AG20443 (cell line): ENCODE results near the gene SH3GLB2.
A peak's percentile ranks its signal among the peaks of the same experiment; 100 is the strongest.
"Not testable (repeated sequence)": the region's sequence is repeated elsewhere in the genome, so short reads cannot be mapped to it uniquely, and the experiment has no call there.

Experiments
- DNase-seq: peaks from one replicate; pipeline ENCODE4 v3.0.0; 2012; ENCODE audit warnings: low spot score, mixed read lengths

The SH3GLB2 gene

DNA sequence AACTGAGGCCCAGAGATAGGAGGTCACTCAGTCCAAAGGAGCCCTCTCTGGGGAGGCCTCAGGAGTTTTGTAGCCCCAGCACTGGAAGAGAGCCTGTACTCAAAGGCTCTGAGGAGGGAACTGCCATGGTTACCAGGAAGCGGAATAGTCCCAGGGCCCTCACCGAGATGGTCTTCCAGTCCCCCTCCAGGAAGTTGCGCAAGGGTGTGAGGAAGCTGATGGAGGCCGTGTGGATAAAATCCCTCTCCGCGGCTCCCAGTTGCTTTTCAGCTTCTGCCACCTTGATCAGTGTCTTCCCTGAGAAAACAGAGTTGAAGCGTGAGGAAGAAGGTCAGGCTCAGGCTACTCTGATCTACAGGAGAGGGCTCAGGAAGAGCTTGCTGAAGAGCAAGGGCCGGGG lies 13.5 kb downstream of the SH3GLB2 start:
- no peak for DNase-seq

DNA sequence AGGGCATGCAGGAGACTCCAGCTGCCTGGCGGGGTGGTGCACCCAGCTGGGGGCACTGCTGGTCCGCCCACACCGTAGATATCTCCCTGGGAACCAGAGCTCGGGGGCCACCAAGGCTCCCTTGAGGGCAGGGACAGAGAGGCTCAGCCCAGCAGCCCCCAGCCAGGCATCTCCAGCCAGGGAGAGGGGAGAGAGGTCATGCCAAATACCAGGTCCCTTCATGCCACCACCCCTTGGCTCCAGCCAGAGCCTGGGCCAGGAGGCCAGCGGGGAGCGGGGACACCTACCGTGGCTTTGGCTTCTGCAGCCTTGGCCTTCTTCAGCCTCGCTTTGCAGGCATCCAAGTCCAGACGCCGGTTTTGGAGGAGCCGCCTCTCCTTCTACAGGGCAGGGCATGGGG lies 14.0 kb downstream of the SH3GLB2 start:
- no peak for DNase-seq

DNA sequence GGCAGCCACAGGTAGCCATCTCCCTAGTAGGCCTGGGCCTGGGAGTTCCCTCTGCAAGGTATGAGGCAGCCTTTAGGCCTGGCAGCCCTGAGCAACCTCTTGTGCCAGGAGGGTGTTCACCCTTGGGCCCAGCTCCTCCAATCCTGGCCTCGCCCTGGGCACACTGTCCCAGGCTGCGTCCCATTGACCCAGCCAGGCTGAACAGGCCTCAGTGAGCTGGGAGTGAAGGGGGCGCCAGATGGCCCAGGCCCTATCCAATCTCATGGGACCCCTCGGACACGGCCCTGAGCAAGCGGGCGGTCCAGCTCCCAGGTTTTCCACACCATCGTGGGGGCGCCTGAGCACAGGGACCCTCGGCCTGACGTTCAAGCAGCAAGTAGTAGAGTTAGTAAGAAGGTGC lies 14.5 kb downstream of the SH3GLB2 start:
- DNase-seq = no peak

DNA sequence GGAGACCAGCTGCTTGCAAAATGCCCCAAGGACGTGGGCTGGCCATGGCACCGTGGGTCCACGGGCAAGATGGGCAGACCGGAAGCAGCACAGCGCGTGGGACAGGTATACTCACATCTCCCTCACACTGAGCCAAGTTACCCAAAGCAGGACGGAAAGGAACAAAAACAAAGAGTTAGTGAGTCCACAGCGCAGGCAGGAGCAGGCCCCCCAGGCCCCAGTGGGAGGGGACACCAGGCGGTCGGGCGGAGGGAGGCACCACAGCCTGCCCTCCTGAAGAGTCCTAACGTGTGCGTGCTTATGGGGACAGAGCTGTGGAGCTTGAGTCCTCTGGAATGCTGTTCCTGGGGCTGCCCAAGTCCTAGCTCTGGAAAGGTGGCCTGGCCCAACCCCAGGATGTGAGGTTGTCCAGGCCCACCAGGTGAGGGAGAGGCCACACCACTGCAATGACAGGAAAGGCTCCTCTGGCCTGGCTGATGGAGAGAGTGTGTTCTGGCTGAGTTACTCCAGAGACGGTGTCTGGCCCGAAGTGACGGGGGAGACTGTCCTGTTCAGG lies 15.2 kb downstream of the SH3GLB2 start:
- DNase-seq = no peak

DNA sequence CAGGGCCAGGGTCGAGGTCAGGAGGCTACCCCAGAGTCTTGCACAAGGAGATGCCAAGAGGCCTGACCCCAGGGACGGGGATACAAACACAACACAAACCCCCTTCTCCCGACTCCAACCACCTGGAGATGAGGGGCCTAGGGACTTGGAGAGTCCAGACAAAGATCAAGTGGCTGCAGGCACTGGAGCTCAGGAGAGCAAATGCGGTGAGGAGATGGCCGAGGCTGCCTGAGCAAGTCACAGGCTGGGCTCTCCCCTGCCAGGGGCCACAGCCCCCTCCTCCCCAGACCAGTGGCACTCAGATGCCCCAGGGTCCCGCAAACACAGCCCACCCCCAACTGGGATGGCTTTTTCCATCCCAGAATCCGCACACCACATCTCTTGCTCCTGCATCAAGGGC lies 15.8 kb downstream of the SH3GLB2 start:
- DNase-seq = no peak

DNA sequence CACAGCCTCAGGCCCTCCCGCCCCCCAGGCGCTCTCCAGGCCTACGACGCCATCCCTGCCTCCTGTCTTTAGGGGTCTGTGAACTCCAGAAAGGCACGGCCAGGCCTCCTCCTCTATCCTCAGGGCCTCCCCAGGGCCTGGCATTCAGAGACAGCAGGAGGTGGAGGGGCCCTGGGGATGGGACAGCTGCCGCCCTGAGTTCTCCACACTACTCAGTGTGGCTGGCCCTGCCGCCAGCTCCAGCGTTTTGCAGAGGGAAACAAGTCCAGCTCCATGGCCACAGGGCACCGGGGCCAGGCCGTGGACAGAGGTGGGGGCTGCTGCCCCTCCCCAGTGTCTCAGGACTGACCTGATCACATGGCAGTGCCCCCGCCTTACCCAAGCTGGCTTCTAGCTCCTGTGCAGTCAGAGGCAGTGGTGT lies 16.4 kb downstream of the SH3GLB2 start:
- DNase-seq = no peak

DNA sequence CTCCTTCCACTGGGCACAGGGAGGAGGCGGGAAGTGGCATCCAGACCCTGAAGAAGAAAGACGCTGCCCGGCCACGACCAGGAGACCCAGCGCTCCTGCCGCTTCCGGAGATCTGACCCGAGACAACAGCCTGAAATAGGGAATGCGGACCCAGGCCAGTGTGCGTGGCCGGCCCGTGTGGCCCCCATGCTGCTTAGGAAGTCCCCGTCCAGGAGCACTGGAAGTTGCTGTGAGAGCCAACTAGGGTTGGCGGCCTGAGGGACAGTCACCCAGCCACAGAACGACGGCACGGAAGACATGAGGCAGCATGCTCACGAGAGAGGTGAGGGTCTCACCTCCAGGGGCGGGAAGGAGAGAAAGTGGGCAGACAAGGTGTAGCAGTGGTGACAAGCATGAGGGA lies 17.0 kb downstream of the SH3GLB2 start:
- no peak for DNase-seq

DNA sequence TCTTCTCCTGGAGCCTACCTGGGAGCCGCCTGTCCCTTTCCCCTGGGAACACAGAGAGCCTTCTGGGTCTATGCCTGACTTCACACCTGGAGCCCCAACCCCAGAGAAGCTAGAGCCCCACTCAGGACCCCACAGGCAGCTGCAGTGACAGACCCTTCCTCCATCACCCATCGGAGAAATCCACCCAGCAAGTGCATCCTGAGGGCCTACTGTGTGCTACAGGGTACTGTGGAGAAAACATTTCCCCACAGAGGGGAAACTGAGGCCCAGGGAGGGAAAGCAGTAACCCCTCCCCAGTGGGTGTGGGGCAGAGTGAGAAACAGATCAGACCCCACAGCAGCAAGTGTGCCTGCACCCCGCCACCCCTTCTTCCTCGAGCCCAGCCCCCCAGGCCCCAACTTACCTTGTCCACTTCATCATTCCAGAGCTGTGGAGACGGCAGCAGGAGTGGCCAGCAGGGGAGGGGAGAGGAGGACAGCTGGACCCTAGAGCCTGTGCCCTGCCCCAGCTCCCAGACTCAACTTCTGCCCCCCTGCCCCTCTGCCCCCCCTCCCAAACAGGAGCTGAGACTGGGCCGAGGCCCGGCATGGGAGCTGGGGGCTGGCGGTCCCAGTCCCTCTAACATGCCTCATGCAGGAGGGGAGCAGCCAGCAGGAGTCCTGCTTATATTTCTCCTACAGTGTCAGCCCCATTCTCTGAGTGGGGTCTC lies 17.7 kb downstream of the SH3GLB2 start:
- DNase-seq = no peak

DNA sequence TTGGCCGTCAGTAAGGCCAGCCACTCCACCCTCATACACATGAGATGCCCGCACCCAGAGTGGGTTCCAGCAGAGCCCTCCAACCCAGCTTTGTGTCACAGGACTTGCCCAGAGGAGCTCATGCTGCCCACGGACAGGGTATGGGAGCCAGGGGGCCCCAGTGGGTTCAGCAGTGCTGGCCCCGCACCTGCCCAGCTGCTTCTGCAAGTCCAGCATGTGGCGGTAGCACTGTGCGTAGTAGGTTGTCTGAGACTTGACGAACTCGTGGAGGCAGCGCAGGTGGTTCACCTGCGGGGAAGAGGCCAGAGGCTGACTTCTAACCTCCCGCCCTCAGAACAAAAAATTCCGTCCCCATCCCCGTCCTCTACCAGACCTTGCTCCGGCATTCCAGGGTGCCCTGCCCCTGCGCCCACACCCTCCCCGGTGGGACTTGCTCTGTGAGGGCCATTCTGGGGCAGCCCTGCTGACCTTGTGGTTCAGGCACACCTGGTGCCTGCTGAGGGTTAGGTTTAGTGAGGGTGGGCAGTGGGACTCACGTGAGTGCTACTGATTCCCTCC lies 18.5 kb downstream of the SH3GLB2 start:
- no peak for DNase-seq

DNA sequence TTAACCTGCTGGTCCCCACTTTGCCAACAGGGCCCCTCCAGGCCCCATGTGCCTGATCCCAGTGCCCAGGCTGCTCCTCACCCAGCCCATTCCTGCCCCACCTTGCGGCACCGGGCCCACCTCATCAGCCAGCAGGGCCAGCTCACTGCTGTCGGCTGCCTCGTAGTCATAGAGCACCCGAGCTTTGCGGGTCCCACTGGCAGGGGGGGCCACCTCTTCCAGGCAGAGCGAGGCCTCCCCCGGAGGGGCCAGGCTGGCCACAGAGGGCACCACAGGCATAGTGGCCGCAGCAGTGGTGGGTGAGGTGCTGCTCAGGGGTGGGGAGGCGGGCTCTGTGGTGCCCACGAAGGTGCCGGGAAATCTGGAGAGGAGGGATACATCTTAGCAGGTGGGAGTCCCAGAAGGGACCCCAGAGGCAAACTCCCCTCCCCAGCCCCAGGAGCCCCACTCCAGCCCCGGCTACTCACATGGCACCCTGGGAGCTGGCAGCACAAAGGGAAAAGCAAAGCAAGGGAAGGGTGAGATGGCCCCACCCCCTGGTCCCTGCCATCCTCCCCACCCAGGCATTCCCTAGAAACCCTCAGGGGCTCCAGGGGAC lies 19.0 kb downstream of the SH3GLB2 start:
- no peak for DNase-seq

DNA sequence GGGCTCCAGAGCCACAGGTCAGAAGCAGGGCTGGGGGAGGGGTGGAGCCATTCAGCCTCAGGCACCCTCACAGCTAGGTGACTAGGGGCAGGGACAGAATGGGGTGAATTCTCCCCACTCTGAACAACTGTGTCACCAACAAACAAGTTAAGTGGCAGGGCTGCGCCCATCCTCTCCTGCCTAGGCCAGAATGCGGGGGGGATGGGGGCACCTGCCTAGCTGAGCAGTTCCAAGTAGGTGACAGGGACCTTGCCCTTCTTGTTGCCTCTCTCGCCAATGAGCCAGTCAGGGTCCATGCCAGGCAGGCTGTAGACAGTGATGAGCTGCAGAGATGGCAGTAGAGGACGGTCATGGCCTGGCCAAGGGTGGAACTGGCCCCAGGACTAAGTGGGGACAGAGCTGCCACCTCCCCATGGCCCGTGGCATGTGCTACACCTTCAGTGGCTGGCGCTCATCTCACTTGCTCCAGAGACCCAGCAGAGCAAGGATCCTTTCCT lies 19.6 kb downstream of the SH3GLB2 start:
- no peak for DNase-seq

DNA sequence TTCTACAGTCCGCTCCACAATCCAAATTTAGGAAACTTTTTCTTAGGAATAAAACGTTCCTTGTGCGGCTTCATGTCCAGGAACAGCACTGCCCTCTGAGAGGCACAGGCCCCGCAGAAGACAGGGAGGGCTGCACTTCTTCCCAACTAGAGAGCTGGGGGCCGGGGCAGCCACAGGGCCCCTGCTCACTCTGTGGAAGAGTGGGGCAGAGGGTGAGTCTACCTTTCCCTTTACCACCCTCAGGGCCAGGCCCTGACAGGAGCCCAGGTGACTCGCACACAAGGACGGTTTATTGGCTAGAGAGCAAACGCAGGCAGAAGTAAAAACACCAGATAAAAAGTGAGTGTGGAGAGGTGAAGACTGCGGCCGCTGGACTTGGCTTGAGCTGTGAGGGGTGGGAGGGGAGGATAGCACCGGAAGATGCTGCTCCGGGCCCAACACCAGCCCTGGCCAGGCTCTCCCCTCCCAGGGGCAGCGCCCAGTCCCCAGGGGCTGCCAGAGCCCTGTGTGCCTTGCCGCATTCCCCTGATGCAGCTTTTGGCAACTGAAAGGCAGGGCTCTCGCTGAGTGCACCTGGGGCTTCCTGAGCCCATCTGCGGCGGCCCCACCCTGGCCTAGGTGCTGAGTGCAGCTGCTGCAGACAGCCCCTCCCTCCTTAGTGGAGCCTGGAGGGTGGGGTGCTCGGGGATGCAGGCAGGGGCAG lies 20.2 kb downstream of the SH3GLB2 start:
- no peak for DNase-seq

DNA sequence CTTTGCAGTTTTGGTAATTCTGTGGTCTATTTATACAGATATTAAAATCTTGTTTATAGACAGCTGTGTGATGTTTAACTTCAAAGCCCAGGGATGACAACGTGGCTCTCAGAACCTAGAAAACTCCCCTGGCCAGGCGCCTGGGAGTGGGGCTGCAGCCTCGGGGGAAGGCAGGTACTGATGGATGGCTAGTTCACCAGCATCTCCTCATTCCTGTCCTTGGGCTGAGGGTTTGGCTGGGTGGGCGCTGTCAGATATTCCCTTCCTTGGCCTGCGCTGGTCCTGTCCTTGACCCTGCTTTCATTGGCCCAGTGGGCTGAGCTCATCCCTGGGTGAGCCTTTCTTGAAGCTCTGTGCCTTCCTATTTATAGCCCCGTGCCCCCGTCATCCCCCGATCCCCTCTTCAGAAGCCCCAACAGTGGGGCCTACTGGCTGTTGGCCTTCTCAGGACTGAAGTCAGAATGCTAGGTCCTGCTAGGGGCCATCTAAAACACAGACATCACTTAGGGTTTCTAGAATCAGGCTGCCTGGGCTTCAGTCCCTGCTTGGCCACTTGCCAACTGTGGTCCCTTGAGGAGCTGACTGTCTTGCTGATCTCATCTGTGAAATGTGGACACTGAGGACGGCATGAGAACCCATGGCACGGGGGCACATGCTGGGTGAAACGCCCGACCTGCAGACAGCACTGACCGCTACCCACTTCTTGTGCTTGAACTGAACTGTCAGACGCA lies 20.9 kb downstream of the SH3GLB2 start:
- DNase-seq = no peak

DNA sequence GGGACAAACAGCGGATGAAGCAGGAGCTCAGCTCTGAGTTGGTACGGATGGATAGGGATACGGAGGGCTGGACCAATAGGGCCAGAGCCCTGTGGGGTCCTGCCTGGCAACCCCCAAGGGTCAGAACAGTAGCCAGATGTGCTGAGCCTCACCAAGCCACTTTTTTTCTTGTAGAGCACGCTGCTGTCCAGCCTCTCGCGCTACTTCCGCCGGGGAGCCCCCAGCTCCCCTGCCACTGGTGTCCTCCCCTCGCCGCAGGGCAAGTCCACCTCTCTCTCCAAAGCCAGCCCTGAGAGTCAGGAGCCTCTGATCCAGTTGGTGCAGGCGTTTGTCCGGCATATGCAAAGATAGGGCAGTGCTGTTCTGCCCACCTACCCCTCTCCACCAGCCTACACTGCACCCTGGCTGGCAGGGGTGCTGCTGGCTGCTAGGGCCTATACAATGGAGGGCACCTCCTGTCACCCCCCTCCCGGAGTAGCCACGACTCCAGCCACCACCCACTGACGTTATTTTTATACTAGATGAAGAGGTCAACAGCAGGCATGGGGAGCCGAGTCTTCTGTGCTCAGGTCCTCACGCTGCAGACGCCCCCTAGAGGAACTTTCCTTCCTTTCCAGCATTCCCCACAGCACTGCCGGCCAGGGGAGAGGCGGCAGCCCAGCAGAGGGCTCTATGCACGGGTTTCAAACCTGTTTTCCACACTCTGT lies 21.6 kb downstream of the SH3GLB2 start:
- peak; percentile 93 for DNase-seq

DNA sequence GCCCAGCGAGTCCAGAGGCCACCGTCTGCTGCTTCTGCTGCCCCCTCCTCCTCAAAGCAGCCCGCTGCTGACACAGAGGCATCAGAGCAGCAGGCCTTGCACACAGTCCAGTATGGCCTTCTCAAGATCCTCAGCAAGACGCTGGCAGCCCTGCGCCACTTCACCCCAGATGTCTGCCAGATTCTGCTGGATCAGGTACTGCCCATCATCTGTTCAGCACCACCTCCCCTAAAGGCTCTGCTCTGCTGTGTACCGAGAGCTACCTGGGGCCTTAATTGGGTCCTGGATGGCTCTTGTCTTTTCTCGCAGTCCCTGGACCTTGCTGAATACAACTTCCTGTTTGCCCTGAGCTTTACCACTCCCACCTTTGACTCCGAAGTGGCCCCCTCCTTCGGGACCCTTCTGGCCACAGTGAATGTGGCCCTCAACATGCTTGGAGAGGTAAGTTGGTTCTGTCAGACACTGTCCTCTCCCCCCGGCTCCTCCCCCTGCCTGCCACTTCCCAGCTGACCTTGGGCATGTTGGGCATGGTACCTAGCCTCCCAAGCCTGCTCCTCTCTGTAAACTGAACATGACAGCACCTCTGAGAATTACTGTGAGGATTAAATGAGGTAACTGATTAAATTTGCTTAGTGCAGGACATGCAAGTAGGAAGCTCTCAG lies 22.7 kb downstream of the SH3GLB2 start:
- no peak for DNase-seq

DNA sequence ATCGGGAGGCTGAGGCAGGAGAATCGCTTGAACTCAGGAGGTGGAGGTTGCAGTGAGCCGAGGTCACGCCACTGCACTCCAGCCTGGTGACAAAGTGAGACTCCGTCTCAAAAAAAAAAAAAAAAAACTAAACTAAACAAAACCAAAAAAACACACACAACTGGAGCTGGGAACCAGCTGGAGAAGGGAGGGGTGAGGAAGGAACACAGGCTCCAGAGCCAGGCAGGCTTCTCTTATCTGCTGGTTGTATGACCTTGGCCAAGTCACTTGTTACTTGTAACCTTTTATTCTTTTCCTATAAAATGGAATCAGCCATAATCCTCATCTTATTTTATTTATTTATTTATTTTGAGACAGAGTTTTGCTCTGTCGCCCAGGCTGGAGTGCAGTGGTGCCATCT lies 24.0 kb downstream of the SH3GLB2 start:
- DNase-seq = not testable (repeated sequence)

DNA sequence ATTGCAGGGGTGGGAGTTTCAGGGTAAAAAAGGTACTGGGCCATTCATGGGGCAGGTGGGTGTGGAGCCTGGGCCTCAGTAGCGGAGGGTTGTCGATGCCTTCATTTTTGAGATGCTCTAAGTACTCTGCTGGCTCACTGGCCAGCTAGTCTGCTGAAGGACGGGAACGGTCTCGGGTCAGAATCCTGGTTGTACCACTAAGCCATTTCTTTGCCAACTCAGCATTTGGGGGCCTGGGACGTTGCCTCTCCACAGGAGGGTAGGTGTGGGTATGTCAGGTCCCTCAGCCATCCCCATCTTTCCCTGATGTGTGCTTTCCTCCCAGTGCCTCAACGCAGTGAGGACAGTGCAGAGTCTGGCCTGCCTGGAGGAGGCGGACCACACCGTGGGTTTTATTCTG lies 25.1 kb downstream of the SH3GLB2 start:
- DNase-seq = no peak

DNA sequence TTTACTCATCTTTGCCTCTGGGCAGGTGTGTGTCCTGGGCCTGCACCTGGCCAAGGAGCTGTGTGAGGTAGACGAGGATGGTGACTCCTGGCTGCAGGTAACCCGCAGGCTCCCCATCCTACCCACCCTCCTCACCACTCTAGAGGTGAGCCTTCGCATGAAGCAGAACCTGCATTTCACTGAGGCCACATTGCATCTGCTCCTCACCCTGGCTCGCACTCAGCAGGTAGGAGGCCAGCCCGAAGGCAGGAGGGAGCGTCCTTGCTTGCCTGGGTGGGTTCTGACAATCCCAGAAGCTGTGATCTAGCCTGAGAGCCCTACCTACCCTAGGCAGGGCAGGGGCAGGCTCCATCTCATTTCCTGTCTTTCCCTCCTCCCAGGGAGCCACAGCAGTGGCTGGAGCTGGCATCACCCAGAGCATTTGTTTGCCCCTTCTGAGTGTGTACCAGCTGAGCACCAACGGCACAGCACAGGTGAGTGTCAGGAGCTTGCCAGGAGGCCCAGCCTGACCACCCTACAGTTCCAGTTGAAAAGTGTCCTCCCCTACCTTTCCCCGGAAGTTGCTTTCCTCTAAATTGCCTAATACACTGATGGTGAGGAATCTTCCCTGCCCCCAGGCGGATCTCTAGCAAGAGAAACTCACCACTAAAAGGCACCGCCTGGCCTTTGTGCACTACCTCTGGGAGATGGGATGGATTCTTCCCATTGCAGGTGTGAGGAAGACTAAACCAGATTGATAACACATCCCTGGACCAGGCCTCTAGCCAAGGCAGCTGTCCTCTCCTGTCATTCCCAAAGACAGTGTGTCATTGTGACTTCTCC lies 26.4 kb downstream of the SH3GLB2 start:
- no peak for DNase-seq

DNA sequence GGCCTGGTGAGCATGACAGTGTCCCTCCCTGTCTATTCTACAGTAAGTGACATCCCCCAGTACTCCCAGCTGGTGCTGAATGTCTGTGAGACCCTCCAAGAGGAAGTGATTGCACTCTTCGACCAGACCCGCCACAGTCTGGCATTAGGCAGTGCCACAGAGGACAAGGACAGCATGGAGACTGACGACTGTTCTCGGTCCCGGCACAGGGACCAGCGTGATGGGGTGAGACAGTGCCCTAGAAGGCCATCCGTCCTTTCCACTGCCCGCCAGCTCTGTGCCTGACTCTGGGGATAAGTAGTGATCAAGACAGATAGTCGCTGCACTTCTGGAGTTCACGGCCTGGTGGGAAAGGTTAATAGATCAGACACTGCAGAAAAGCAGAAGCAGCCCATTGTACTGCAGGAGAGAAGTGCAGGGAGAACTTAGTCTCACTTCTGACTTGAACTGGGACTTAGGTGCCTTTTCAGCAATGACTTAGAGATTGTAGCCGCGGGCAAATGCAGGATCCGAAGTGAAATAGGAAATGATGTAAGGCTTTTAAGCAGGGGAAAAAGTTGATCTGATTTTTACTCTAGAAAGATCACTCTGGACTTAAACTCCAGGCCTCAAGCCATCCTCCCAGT lies 28.4 kb downstream of the SH3GLB2 start:
- no peak for DNase-seq
